NCI-H187 treated with DMSO at 0.1 percent for 48 hours (cell line): ENCODE data around the gene OXNAD1.
"Not testable (repeated sequence)": the region's sequence is repeated elsewhere in the genome, so short reads cannot be mapped to it uniquely, and the experiment has no call there.

Experiments
- DNase-seq: peaks from one replicate; lab custom pipeline; 2025; lab: John Stamatoyannopoulos, UW

OXNAD1 gene

DNA sequence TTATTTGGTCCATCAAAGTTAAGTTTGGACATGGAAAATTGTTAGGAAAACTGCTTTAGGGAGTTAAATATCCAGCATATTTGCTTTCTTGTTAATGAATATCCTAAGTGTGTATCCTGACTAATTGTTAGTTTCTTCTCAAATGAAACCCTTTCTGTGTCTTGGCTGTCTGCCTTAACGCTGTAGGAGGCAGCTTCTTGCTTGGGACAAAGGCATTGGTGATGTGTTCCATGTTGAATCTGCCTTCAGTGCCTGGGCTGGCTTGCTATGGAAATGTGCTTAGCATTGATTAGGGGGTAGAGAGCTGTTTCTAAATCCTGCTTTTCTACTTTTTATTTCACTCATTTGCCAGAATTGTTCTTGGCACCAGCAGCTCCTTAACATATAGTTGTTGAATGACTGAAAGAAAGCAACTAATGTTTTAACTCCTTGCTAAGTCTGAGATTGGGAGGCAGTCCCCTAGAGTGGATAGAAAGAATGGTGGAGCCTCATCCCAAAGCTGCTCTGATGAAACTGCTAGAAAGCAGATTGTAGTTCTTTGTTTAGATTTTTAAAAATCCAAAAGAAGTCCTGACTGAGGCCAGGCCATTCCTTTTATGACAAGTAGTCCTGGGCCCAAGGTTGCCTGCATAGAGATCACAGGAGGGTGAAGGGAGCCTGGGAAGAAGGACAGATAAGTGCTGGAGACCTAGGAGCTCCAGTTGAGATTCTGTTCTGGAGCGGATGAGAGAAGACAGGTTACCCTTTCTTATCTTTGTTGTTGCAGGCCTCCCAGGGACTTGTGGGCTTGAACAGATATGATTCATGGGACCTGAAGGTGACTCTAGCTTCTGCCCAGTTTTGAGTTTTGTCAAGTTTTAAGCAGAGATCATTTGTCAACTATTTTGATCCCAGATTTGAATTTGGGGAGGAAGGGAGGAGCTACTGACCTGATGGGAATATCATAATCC is 39.3 kb downstream of the OXNAD1 start:
- DNase-seq = no peak

DNA sequence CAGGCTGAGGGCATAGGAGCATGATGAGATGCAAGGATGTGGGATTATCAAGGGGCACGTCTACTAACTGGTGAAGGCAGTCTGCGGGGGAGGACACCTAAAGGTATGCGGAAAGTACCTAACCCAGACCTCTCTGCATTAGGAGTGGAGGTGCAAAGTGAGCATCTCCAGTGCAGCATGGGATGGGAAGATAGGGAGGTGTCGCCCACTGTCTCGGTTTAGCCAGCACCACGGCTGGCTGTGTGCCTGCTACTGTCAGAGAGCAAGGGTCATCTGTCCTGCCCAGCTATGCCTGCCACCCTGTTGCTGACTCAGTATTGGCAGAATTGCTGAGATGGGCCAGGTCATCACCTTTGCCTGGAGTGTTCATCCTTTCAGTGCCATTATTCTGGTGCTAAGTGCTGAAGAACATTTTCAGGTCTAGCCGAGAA is 40.1 kb downstream of the OXNAD1 start:
- no peak for DNase-seq

DNA sequence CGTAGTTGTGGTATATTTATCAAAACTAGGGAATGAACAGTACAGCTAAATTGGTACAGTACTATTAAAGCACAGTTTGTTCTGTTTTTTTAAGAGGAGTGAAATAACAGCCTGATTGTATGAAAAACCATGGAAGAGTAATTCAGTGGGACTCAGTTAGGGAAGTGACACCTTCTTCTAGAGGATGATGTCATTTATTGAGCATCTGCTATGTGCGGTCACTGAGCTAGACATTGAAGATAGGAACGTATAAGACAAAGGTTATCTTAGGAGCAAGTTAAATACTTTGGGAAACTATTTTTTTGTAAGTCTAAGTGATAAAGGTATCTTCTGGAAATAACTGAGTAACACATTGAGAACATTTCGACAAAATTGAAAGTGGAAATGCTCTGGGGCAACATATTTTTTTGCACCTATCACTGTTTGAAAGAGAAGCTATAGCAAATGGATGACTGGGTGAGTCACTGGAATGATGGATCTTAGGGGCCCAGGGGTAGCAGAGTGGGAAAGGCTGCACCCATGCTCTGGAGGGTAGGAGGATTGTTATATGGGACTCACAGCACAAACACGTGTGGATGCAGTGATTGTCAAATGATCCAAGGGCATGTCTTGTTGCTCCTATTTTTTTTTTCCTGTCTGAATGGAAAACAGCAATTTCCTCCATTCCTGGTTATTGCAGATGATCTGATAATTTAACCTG is 43.0 kb downstream of the OXNAD1 start:
- DNase-seq = no peak

DNA sequence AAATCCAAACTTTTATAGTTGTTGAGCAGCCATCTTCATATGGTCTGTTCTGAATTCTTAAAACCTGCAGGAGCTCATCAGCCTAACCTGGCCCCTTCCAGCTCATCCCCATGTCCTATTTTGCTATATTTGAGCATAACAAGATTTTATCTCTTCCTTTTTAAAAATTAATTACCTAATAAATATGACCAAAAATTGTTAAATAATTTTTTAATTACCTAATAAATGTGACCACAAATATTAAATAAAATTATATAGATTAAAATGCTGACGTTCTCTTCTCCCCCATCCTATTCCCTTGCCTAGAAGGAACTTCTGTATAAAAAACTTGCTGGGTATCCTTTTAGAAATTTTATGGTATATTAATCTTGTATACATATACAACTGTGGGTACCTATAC is 43.7 kb downstream of the OXNAD1 start:
- no peak for DNase-seq

DNA sequence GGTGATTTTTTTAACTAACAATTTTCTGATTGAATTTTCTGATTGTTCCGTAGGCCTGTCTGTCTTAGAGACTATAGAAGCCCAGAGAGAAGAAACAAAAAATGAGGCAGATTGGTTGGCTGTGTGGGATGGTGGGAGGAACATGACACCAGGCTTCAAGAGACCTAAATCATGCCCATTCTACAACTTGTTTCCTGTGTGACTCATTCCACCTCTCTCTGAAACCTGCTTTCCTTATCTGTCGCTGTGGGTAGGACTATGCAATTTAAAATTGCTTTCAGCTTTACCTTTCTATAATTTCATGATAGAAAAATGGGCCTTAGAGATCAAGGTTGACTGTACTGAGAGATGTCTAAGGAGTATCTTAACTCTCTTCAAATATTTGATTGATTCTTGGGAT is 44.5 kb downstream of the OXNAD1 start:
- no peak for DNase-seq

DNA sequence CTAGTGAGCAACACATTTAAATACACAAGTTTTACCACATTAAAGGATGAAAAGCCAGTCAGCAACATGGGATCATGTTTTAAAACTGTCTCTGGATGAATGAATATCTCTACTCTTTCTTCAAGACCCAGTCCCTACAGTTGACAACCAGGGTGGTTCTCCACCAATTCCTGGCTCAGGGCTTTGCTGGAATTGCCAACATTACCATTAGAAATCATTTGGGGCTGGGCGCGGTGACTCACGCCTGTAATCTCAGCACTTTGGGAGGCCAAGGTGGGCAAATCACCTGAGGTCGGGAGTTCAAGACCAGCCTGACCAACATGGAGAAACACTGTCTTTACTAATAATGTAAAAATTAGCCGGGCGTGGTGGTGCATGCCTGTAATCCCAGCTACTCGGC is 45.5 kb downstream of the OXNAD1 start:
- not testable (repeated sequence) for DNase-seq

DNA sequence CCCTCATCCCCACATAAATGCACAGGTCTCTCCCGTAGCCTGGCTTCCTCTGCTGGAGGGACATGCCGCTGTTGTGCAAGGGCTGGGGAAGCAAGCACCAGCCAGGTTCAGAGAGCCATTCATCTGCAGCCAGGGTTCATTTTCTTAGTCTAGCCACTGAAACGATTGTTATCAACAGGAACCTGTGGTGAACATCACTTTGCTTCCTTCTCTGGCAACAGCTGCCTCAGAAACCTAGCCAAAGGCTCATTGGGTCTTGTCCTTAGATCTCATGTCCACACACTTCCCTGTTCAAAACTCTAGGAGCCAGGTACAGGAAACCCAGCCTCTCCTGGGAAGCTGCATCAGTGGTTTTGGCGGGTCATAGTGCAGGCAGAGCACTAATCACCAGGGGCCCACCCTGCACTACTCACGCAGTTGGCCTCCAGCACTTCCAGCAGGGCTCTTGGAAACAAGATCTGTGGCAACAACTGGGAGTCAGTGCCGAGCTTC is 47.0 kb downstream of the OXNAD1 start:
- DNase-seq = no peak

DNA sequence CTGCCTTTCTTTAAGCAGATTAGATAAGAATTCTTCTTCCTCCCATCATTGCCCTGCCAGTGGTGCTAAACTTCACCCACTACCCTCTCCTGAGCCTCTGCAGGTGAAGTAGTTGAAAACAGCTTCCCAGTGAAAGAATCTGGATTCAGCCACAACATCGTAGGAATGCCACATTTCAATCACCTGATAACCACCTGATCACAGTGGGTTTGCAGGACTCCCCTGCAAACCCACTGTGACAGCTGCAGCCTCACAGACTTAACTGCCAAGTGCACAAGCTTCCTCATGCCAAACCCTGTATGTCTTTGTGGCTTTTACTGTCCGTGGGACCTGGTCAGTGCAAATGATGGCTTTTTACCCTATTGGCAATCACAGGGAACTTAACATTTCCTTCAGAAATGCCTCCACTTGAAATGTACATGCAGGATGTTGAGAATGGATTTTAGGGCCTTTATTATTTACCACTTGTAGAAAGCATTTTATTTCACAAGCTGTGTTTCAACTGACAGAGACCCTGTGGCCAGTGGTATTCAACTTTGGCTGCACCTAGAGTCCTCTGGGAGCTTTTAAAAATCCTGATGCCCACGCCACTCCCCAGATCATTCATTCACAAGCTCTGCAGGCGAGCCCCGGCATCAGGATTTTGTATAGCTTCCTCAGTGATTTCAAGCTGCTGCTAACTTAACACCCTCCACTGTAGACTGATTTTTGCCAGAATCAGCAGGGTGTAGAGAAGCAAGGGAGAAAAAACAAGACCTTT is 49.1 kb downstream of the OXNAD1 start:
- DNase-seq = no peak

DNA sequence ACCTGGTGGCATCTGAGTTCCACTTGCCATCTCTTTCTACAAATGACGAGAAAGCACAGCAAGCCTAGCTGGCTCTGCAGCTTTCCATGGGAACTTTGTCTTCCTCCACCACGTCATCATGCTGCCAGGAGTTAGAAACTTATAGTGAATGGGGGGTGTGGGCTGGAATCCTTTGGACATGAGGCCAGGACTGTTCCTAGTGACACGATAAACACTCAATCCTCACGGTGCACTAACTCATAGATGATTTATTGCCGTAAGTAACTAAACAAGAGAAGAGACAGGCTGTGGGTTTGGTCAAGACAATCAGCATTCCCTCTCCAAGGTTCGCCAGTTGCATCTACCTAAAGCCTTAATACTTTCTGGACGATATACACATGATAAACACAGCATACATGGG is 50.6 kb downstream of the OXNAD1 start:
- no peak for DNase-seq

DNA sequence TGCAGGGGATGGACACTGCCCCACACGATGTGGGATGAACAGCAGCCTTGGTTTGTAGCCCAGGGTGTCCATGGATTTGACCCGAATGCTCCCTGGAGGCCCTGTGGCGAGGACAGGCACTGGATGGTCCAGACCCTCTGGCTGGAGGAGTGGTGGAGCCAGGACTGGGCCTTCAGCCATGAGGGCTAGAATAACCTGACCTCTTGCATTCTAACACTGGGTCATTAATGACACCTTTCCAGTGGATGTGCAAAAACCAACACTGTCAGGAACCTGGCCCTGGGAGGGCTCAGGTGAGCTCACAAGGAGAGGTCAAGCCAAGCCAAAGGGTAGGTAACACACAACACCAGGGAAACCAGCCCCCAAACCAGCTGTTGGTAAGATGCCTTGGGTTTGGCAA is 51.4 kb downstream of the OXNAD1 start:
- DNase-seq = no peak

DNA sequence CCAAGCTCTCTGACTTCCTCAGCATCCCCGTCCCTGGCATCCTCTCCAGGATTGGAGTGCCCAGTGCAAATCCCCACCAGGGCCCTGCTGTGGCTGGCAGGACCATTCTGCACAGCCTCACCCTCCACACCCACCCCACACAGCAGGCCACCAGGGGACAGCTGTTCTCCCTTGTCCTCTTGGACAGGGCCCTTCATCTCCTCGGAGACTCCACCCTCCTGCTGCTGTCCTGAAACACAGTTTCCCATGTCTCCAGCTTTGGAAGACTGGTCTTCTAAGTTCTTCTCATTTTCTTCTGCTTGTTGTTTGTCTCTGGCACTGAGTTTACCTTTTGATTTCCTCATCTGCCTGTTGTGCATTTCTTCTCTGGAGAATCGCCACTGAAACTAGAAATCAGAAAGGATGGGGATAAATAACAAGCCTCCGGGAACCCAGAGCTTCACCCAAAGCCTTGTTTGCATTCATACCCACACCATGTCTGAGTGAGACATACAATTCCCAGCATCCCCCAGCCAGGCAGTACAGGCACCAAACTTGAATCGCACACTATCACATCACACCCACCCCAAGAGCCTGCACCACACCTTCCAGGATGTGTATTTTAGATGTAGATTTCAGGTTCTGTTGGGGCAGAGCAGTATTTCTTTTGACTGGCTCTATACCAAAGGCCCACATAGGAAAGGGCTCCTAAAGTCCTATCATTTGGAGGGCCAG is 52.0 kb downstream of the OXNAD1 start:
- no peak for DNase-seq

DNA sequence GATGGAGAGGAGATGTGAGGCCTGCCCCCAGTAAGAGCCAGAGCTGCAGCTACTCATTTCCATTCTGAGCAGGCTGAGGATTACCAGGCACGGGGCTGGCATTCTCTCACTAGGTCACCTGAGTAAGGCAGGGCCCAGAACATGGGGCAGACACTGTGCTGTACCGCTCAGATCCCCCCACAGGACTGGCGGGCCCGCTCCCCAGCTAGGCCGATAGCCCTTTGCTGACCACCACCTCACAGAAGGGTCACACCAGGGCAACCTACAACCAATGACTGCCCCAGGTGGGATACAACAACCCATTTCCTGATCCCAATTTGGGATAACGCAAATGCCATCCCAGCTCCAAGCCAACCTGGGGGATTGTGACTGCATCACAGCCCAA is 52.5 kb downstream of the OXNAD1 start:
- DNase-seq = no peak

DNA sequence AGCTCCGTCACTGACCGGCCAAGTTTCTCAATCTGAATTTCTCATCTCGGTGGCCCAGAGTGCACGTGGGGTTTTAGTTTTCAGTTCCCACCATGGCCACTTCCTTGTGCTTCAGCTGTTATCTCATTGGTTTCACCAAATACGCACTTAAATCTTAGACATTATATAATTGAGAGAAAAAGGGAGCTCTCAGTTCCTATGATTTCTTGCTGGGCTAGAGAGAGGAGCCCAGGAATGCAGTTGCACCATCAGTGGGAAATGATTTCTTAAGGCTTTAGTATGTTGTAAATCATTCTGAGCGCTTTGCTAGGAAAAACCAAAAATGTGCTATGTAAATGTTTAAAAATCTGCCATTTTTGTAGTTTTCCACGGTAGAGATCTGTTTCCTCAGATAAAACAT is 53.2 kb downstream of the OXNAD1 start:
- DNase-seq = no peak

DNA sequence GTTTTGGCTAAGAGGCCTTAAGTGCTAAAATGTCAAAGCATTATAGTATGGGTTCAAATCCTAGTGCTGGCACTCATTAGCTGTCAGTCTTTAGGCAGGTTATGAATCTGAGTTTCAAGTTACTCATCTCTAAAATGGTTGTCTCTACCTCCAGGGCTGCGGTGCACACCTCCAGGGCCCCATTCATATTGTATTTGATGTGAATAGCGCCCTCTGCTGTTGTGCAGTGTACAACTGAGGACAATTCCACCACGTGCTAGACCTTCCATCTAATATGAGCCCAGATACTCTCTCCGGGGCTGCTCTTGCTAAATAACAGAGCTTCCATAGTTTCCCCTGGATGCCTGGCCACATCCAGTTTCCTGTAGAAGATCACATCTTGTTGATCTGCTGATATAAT is 54.3 kb downstream of the OXNAD1 start:
- no peak for DNase-seq

DNA sequence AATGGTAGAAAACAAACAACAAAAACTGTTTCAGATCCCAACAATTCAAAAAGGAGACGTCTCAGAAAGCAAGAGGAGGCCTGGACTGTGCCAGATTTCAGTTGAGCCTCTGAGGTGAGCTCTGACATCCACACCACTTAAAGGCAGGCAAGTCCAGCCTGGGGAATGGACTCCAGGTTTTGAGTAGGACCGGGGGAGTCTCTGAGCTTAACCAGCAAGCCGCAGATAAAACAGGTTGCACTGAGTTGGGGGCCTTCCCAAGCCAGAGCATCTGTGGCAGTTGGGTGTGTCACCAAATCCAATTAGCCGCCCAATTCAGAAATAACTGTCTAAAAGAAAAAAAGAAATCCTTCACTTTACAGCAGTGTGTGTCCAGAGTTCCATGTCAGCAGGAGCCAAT is 54.7 kb downstream of the OXNAD1 start:
- no peak for DNase-seq

DNA sequence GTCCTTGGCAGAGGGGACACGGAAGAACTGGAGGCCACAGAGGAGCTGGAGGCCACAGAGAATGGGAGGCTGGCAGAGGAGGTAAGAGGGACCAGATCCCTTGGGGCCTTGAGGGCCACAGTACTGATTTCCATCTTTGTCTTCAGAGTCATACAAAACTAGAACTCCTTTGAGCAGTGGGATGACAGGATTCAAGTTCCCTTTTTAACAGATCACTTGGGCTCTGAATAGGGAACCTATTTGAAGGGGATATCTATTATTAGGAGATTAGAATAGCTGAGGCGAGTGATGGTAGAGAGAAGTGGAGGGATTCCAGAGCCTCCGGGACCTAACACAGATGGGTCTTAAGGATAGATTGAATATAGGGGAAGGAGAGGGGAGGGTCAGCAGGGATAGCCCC is 55.7 kb downstream of the OXNAD1 start:
- DNase-seq = no peak

DNA sequence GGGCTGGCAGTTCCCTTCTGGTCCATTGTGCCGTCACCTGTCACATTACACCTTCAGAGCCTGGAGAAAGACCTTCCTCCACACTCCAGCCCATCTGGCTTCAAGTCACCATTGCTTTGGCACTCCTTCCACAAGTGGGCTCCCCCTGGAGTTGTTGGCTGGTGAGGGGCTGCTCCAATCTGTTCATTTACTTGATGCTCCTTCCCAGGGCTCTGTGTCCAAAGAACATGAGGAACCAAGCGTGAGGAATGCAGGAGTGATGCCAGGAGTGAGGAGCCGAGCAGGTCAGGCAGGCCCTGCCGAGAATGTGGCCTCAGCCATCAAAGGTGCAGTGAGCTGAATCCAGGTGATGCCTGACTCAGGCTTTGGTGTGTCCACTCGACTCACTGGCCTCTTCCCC is 57.2 kb downstream of the OXNAD1 start:
- DNase-seq = no peak

DNA sequence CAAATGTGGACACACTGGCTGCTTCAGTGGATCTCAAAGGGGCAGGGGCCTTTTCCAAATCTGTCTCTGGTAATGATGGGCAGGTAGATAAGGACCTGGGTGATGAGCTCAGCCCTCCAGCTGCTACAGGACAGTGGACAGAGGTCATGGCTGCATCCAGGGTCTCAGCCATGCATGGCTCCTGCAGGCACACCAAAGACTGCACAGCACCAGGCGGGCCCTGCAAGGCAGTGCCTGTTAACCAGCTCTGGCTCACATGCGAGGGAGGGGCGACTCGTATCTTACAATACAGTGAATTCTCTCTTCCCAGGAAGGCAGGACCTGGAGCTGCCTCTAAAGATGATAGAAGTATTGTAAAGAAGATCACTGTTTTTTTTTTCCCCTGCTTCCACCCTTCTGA is 58.7 kb downstream of the OXNAD1 start:
- DNase-seq = no peak

DNA sequence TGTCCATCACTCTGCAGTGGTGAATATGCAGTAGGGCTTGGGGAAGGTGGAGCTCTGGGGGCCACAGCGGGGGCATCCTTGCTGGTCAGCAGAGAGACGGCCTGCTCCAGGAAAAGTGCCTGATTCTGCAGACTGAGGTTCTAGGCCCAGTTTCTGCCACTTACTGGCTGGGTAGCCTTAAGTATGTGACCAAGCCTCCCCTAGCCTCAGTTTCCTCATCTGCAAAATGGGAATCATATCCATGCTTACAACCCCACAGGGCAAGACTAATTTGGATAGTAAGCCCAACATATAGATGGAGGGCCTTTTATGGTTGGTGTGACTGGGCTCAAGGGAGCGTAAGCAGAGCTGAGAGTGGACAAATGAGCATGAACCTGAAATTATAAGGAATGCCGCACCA is 60.8 kb downstream of the OXNAD1 start:
- DNase-seq = no peak

DNA sequence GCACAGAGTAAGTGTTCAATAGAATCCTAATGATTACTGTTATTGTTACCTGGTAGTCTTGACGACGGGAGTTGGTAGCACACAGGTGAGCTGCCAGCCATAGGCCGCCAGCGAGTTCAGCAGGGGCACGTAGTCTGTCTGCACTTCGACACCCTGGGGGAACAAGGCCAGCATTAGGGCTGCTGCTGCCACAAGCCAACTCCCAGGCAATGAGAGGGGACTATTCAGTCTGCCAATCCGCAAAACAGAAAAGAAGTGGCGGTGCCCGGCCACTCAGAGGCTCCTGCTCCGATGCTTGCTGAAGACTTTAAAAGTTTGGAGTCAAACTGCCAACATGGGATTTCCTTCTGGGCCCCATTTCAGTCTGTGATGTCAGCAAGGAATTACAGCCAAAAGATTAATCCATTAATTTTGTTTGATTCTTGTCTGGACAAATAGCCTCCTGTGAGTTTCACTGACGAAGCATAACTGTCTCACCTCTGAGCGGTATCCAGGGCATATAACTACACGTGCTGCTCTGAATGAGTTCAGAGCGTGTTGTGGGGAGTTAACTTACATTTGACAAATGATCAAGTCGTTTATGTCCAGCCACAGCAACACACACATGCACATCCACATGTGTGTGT is 61.8 kb downstream of the OXNAD1 start:
- DNase-seq = no peak

DNA sequence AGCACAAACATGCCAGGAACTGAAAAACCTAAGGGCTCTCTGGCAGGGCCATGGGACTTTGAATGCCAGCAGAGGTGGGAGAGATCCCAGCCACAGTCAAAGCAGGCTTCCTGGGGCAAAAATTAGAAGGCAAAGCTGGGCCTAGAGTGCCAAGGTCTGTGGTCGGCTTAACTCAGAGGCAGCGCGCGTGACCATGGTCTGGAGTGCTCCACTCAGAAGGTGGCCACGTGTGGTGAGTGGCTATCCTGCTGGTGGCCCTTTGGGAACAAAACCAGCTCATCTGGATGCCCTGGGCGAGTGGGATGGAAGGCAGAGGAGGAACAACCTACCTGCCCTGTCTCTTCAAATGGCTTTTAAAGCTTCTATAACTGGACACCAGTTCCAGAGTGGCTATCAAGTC is 63.1 kb downstream of the OXNAD1 start:
- DNase-seq = no peak
